NCI-H524 treated with DMSO at 0.1 percent for 48 hours (cell line): Measurements from ENCODE around the gene COPZ2.

Experiments used
- DNase-seq: peaks from one replicate; lab custom pipeline; 2025; lab: John Stamatoyannopoulos, UW

COPZ2 gene

DNA sequence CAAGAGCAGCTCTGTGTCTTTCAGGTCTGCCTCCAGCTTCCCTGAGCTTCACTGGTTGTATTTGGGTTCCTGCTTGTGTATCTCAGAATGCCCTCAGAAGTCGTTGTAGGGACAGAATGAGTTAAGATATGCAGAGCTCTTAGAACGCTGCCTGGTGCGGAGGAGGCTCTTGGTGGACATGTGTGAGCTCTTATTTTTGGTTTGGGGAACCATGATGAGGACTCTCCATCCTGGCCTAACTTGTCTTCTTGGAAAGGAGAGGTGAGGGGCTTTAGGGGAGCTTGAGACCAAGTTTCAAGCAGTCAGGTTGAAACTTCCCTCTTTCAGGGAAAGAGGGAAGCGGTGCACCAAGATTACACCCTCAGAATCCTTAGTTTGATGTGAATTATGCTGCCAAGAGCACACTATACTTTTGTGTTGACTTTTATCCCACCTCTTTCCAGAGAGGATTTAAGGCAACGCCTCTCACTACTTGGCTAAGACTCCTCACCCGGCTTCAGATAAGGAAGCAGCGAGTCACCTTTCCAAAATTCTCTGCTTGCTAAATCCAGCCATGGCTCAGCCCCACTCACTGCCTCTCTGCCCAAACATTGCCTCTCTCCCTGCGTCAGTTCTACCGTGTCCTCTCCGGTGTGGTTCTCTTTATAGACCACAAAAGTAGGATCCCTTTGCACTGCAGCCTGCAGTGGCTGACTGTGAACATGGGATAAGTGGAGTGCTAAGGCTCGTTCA lies 53.9 kb downstream of the COPZ2 start:
- no peak for DNase-seq

- peak; percentile 94 for DNase-seq
Observed at GRCh38 chr17:47982645-47983390, 54.8 kb downstream of the COPZ2 start.

DNA sequence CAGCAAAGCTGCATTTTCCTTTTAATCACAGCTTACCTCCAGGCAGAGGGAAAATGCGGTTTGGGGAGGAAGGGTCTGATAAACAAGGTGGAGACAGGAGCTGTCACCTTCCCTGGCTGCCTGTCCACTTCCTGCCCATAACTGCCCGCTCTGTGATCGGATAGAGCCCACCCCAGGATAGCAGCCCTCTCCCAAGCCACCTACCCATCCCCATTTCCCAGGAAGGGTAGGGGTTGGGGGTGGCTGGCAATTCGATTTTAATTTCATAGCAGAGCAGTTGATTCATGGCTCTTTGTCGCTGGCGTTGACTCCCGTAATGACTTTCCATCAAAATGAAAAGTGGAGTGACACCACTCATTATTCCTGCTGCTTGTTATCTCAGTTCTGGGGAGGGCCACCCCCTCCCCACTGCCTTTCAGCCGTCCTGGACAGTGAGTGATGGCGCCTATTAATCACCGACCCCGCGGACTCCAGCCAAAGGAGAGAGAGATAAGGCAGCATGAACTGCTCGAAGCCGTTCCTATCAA lies 55.4 kb downstream of the COPZ2 start:
- no peak for DNase-seq

GRCh38 chr17:47981462-47981861 lies 56.1 kb downstream of the COPZ2 start:
- no peak for DNase-seq

GRCh38 chr17:47980541-47980940 lies 57.1 kb downstream of the COPZ2 start:
- peak; percentile 70 for DNase-seq

DNA sequence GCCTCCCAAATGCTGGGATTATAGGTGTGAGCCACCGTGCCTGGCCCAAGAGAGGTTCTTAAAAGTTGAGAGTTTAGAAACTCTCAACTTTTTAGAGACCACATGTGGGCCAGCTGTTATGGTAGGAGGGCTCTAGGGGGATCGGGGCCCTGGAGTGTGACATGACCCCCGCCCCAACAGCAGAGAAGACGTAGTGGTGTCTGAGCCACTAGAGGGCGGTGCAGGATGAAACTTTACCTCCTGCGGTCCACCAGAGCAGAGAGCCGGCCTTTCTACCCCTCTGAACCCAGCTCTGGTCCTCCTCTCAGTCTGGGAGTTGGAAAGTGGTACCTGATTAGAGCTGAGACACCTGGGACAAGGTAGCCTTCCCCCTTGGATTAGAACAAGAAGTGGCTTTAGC lies 59.3 kb downstream of the COPZ2 start:
- DNase-seq: peak; percentile 35
